CD8-positive, alpha-beta memory T cell (primary cell): ENCODE results near the gene RUVBL2. TPM values are rescaled to one million over a fixed set of nuclear protein-coding genes. Genes with fewer than 3 reads are reported as not detected.

ENCODE experiments used
- CTCF ChIA-PET: fragments of 350-600 bp; sonication (Branson Sonifier 250); formaldehyde crosslinking; loops from one replicate; lab custom pipeline; 2021; ENCODE audit warnings: antibody characterized with exemption; lab: Charles Lee
- POLR2A ChIA-PET: fragments of 350-600 bp; sonication (Branson Sonifier 250); formaldehyde crosslinking; loops from one replicate; lab custom pipeline; 2021; ENCODE audit warnings: antibody characterized with exemption; lab: Charles Lee
- DNase-seq, 5 donors: peaks; one replicate each; pipeline versions ENCODE4 v3.0.0 to v3.0.0-alpha.2; 2020 to 2022; ENCODE audit warnings: mixed read lengths in 1 of 5
- H3K27ac ChIP-seq: one replicate; pipeline ENCODE4 v1.7.0; 2013; ENCODE audit warnings: low read depth, mild to moderate bottlenecking, low read length, moderate library complexity
- H3K27me3 ChIP-seq: 2 replicates; pipeline ENCODE4 v1.7.0; 2013; ENCODE audit warnings: low read length, mild to moderate bottlenecking; ENCODE audit not compliant: insufficient read depth, poor library complexity, severe bottlenecking
- H3K36me3 ChIP-seq: 2 replicates; pipeline ENCODE4 v1.7.0; 2013; ENCODE audit warnings: mild to moderate bottlenecking, low read length, moderate library complexity; ENCODE audit not compliant: insufficient read depth
- H3K4me1 ChIP-seq: 2 replicates; pipeline ENCODE4 v1.7.0; 2013; ENCODE audit warnings: mild to moderate bottlenecking, low read length, moderate library complexity; ENCODE audit not compliant: insufficient read depth
- H3K4me3 ChIP-seq: 2 replicates; pipeline ENCODE4 v1.7.0; 2013; ENCODE audit warnings: mild to moderate bottlenecking, low read length
- H3K9me3 ChIP-seq: 2 replicates; pipeline ENCODE4 v1.7.0; 2013; ENCODE audit warnings: mild to moderate bottlenecking, low read length
- H3K27ac Mint-ChIP-seq, 8 donors: one replicate each; pipeline ENCODE4 v1.8.0; 2020 to 2021; ENCODE audit warnings: mixed read lengths in 8 of 8, mild to moderate bottlenecking in 6 of 8, inconsistent platforms in 3 of 8, moderate library complexity in 3 of 8
- H3K27me3 Mint-ChIP-seq, 2 donors: one replicate each; pipeline ENCODE4 v1.8.0; 2020 to 2021; ENCODE audit warnings: mixed read lengths in 2 of 2, mild to moderate bottlenecking in 1 of 2, moderate library complexity in 1 of 2
- H3K36me3 Mint-ChIP-seq, 3 donors: one replicate each; pipeline ENCODE4 v1.8.0; 2020 to 2021; ENCODE audit warnings: mixed read lengths in 3 of 3, inconsistent platforms in 1 of 3, mild to moderate bottlenecking in 1 of 3
- H3K4me1 Mint-ChIP-seq, 3 donors: one replicate each; pipeline ENCODE4 v1.8.0; 2020 to 2021; ENCODE audit warnings: mixed read lengths in 3 of 3, inconsistent platforms in 1 of 3, mild to moderate bottlenecking in 1 of 3
- H3K4me3 Mint-ChIP-seq, 7 donors: one replicate each; pipeline ENCODE4 v1.8.0; 2020 to 2021; ENCODE audit warnings: mixed read lengths in 7 of 7, mild to moderate bottlenecking in 6 of 7, moderate library complexity in 4 of 7, inconsistent platforms in 2 of 7
- H3K9me3 Mint-ChIP-seq, 5 donors: one replicate each; pipeline ENCODE4 v1.8.0; 2020 to 2022; ENCODE audit warnings: mixed read lengths in 5 of 5, mild to moderate bottlenecking in 3 of 5, moderate library complexity in 2 of 5, inconsistent platforms in 1 of 5
- polyA plus RNA-seq: library from polyadenylated mRNA; unstranded; fragments of 300-500 nt; fragmentation: Illumina TruSeq; gene quantifications from one replicate; pipeline ENCODE4 v1.2.3, GENCODE V29; 2021
- total RNA-seq, 2 experiments: library from RNA; stranded (reverse); gene quantifications; one replicate each; pipeline ENCODE4 v1.2.3, GENCODE V29; 2021

The RUVBL2 gene
- total RNA-seq (100 to 1,000 TPM; 147 to 159 TPM), polyA plus RNA-seq (67.9 TPM)

DNA sequence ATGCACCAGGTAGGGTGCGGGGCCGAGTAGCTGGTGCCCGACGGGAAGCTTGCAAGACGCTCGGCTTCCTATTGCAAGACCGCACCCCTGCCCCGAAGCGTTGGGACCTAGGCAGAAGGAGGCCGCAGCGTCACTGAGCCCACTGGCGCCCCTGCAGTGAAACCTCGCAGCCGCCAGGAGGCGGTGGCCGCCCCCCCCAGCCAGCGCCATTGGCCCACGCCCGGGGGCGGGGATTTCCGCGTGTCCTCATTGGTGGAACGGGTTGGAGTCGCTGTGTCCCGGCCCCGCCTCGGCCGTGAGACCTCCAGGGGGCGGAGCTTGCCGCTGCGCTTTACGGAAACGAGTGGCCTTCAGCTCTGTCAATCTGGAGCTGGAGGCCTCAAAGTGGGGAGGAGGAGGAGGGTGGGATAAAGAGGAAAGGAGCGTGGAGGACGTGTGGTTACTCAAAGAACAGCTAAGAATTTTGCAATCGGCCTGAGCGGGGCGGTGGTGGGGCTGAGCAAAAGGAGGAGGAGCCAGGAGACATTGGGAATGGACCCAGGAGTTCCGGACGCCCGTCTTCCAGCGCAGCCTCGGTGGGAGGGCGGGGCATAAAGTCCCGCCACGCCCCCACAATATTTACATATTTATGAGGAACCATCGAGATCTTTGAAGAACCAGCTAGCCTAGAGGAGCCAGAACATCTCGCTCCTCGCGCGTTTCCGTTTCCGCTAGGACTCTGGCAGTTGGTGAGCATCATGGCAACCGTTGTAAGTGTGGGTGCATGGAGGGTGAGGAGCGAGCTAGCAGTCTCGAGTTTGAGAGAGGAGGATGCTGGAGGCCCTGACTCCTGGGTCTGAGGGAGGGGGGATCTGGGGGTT is at the start of gene RUVBL2, which contains the start of gene GYS1:
RUVBL2 (plus strand) TSS at position 713 of the 860 bp plus-strand sequence; CDS start at position 738, 25 bp downstream.
GYS1 (minus strand) TSS at position 135 of the 860 bp plus-strand sequence. CDS start 197 bp downstream, outside the sequence.
- ChIA-PET CTCF (interaction anchor here (0.6 to 3.2 kb wide), 53 partner anchors 9 to 484 kb away, joined by 3 to 25 read pairs (median 4); partner anchors contain the start of genes BAX, CA11, FTL and LHB), POLR2A (interaction anchor here (0.6 to 1.8 kb wide), 20 partner anchors 9 to 884 kb away, joined by 3 to 18 read pairs (median 4); partner anchors contain the start of genes AKT1S1, DHDH, FTL and NUCB1)
- peak; percentile 98 to 99 (median 99) for DNase-seq
- Mint-ChIP-seq H3K36me3 (peaks cover 0 to 29% (median 7%) of the 10 kb centered on the region in 3 donors), H3K27me3 (peaks cover 0 to 2% of the 10 kb centered on the region in 2 donors), H3K27ac (peak within 1 kb of the TSS; percentile 88 to 100 (median 98)), H3K4me3 (peak within 1 kb of the TSS; percentile 88 to 97 (median 96)), H3K4me1 (peaks cover 28 to 54% (median 41%) of the 10 kb centered on the region in 3 donors), H3K9me3 (no peaks in the 10 kb centered on the region)
- H3K9me3 ChIP-seq: no peaks in the 10 kb centered on the region
- peak within 1 kb of the TSS; percentile 85 for H3K27ac ChIP-seq
- H3K4me1 ChIP-seq: peaks cover 27% of the 10 kb centered on the region
- peak within 1 kb of the TSS; percentile 87 for H3K4me3 ChIP-seq
- no peaks in the 10 kb centered on the region for H3K36me3 ChIP-seq
- no peaks in the 10 kb centered on the region for H3K27me3 ChIP-seq

DNA sequence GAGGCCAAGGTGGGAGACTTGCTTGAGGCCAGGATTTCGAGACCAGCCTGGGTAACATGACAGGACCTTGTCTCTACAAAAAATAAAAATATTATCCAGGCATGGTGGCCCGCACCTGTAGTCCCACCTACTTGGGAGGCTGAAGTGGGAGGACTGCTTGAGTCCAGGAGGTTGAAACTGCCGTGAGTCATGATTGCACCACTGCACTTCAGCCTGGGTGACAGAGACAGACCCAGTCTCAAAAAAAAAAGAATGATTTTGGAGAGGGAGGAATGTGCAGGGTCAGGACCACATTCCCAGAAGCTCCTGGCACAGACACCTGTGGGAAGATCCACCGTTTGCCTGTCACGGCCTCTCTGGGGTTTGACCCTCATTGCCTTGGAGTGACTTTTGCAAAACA is 48.3 kb upstream of the RUVBL2 start:
- H3K4me3 Mint-ChIP-seq: no peak overlapping the region
- POLR2A ChIA-PET: no interaction called here
- CTCF ChIA-PET: no interaction called here
- H3K27ac Mint-ChIP-seq: peak overlapping the region in 1 of 8 donors; percentile 19
- H3K27ac ChIP-seq: no peak overlapping the region
- H3K9me3 ChIP-seq: no peaks in the 10 kb centered on the region
- no peaks in the 10 kb centered on the region for H3K27me3 ChIP-seq
- no peaks in the 10 kb centered on the region for H3K4me1 Mint-ChIP-seq
- H3K36me3 Mint-ChIP-seq: peaks cover 1 to 6% (median 1%) of the 10 kb centered on the region in 3 donors
- no peaks in the 10 kb centered on the region for H3K9me3 Mint-ChIP-seq
- H3K4me3 ChIP-seq: no peak overlapping the region
- no peaks in the 10 kb centered on the region for H3K4me1 ChIP-seq
- DNase-seq: no peak
- no peaks in the 10 kb centered on the region for H3K27me3 Mint-ChIP-seq
- no peaks in the 10 kb centered on the region for H3K36me3 ChIP-seq

DNA sequence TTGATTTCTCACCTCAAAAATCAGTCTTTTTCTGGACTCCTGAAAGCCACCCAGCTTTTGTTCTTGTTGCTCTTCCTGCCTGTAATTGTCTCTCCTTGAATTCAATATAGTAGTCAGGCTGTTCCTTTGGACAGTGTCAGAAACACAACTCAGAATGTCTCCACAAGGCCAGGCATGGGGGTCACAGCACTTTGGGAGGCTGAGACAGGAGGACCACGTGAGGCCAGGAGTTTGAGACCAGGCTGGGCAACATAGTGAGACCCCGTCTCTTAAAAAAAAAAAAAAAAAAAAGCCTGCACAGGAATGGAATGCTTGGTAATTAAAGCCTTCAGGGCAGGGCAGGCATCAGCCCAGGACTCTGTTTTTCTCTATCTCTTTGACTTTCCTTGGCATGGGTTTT is 47.9 kb upstream of the RUVBL2 start:
- Histone ChIP-seq H3K36me3 (no peaks in the 10 kb centered on the region), H3K27me3 (no peaks in the 10 kb centered on the region), H3K9me3 (no peaks in the 10 kb centered on the region), H3K27ac (no peak overlapping the region), H3K4me3 (no peak overlapping the region), H3K4me1 (no peaks in the 10 kb centered on the region)
- H3K27me3 Mint-ChIP-seq: no peaks in the 10 kb centered on the region
- ChIA-PET CTCF (no interaction called here), POLR2A (no interaction called here)
- H3K9me3 Mint-ChIP-seq: no peaks in the 10 kb centered on the region
- H3K4me1 Mint-ChIP-seq: no peaks in the 10 kb centered on the region
- DNase-seq: no peak
- H3K36me3 Mint-ChIP-seq: peaks cover 1 to 6% (median 1%) of the 10 kb centered on the region in 3 donors
- H3K27ac Mint-ChIP-seq: no peak overlapping the region
- no peak overlapping the region for H3K4me3 Mint-ChIP-seq

DNA sequence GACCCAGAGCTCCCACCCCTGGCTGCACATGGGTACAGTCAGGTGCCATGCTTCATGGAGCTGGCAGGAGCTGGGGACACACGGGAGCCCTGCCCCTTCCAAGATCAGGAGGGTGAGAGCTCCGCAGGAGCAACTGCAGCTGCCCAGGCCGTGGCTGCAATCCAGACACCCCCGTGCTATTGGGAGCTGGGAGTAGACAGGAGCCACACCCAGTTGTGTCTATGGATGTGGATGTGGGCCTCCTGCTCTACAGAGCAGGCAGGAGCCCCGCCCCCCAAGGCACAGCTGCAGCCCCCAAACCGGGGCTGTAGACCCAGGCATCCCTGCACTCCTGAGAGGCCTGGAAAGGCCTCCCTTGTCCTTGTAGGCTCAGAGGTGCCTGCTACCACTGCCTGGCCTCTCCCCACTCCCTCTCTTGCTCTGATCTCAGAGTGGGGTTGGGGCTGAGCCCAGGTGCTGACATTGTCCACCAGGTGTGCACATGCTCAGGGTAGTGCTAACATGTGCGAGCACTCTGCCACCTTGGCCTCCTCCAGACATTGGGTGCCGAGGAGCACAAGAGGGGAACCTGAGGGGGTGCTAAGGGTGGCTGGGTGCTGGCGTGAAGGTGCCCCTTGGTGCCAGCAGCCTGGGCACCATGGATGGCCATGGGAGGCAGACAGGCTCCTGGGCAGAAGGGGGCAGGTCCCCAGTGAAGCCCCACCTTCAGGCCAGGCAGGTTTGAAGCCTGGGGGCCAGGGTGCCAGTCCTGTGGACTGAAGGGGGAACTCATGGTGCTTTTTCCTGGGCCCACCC is 47.0 kb upstream of the RUVBL2 start:
- H3K36me3 Mint-ChIP-seq: no peaks in the 10 kb centered on the region
- no peaks in the 10 kb centered on the region for H3K9me3 Mint-ChIP-seq
- H3K9me3 ChIP-seq: no peaks in the 10 kb centered on the region
- no peaks in the 10 kb centered on the region for H3K4me1 Mint-ChIP-seq
- no peaks in the 10 kb centered on the region for H3K4me1 ChIP-seq
- H3K27ac ChIP-seq: no peak overlapping the region
- ChIA-PET POLR2A (no interaction called here), CTCF (no interaction called here)
- H3K4me3 ChIP-seq: no peak overlapping the region
- DNase-seq: no peak
- no peak overlapping the region for H3K27ac Mint-ChIP-seq
- H3K27me3 Mint-ChIP-seq: no peaks in the 10 kb centered on the region
- no peak overlapping the region for H3K4me3 Mint-ChIP-seq
- H3K27me3 ChIP-seq: no peaks in the 10 kb centered on the region
- H3K36me3 ChIP-seq: no peaks in the 10 kb centered on the region

DNA sequence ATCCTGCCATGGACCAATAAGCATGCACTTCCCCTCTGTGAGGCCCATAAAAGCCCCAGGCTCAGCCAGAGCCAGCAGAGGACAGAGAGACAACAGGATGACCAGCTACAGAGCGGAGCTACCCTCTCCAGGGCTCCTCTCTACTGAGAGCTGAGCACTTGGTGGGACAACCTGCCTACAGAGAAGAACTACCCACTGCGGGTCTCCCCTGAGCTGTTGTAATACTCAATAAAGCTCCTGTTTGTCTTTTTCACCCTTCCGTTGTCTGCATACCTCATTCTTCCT is 46.5 kb upstream of the RUVBL2 start:
- ChIA-PET CTCF (no interaction called here), POLR2A (no interaction called here)
- no peaks in the 10 kb centered on the region for H3K27me3 ChIP-seq
- H3K36me3 ChIP-seq: no peaks in the 10 kb centered on the region
- no peaks in the 10 kb centered on the region for H3K9me3 Mint-ChIP-seq
- H3K4me1 Mint-ChIP-seq: no peaks in the 10 kb centered on the region
- H3K36me3 Mint-ChIP-seq: no peaks in the 10 kb centered on the region
- no peak overlapping the region for H3K27ac Mint-ChIP-seq
- no peak for DNase-seq
- no peak overlapping the region for H3K27ac ChIP-seq
- no peaks in the 10 kb centered on the region for H3K27me3 Mint-ChIP-seq
- H3K4me3 Mint-ChIP-seq: no peak overlapping the region
- no peaks in the 10 kb centered on the region for H3K4me1 ChIP-seq
- no peak overlapping the region for H3K4me3 ChIP-seq
- H3K9me3 ChIP-seq: no peaks in the 10 kb centered on the region

DNA sequence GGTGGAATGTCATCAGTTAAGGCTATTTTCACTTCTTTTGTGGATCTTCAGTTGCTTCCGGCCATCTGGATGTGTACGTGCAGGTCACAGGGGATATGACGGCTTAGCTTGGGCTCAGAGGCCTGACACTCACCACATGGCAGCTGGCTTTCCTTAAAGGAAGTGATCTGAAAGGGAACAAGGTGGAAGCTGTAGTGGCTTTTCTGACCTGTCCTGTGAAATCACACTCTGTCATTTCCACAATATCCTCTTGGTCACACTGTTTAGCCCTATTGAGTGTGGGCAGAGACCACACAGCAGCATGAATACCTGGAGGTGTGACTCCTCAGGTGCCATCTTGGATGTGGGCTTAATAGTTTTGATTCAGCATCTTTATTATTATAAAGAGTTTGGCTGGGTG is 43.5 kb upstream of the RUVBL2 start:
- Histone ChIP-seq H3K27me3 (no peaks in the 10 kb centered on the region), H3K4me3 (no peak overlapping the region), H3K27ac (no peak overlapping the region), H3K4me1 (peaks cover 5% of the 10 kb centered on the region), H3K36me3 (no peaks in the 10 kb centered on the region), H3K9me3 (no peaks in the 10 kb centered on the region)
- Mint-ChIP-seq H3K4me3 (peak overlapping the region in 1 of 7 donors; percentile 67), H3K4me1 (peaks cover 3 to 6% (median 5%) of the 10 kb centered on the region in 3 donors), H3K9me3 (no peaks in the 10 kb centered on the region), H3K27me3 (no peaks in the 10 kb centered on the region), H3K36me3 (peaks cover 0 to 4% (median 0%) of the 10 kb centered on the region in 3 donors), H3K27ac (no peak overlapping the region)
- CTCF ChIA-PET: interaction anchor here (0.8 kb wide), 1 partner anchor 20 kb away, joined by 3 read pairs; no protein-coding TSS in a partner anchor
- POLR2A ChIA-PET: interaction anchor here (0.6 kb wide), 1 partner anchor 273 kb away, joined by 12 read pairs; no protein-coding TSS in a partner anchor
- DNase-seq: no peak

DNA sequence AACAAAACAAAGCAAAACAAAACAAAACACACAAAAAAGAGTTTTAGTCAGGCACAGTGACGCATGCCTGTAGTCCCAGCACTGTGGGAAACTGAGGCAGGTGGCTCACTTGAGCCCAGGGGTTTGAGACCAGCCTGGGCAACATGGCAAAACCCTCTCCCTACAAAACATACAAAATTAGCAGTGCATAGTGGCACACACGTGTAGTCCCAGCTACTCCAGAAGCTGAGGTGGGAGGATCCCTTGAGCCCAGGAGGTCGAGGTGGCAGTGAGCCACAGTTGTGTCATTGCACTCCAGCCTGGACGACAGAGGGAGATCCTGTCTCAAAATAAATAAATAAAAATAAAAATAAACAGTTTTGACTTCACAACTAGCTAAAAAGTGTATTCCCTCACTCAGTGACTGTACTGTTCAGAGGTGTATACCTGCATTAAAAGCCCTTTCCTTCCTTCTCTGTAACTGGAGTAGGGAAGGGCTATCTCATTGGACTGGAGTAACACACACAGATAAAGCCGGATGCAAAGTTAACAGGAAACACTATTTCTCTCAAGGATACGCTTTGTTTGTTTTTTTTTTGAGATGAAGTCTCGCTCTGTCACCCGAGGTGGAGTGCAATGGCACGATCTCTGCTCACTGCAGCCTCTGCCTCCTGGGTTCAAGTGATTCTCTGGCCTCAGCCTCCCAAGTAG is 42.7 kb upstream of the RUVBL2 start:
- Mint-ChIP-seq H3K4me1 (peaks cover 11 to 14% (median 13%) of the 10 kb centered on the region in 3 donors), H3K27ac (no peak overlapping the region)
- POLR2A ChIA-PET: interaction anchor here (1.3 kb wide), 1 partner anchor 16 kb away, joined by 4 read pairs; no protein-coding TSS in a partner anchor

More for the DNA sequence above, 42.7 kb upstream of the RUVBL2 start:
- Histone ChIP-seq H3K9me3 (no peaks in the 10 kb centered on the region), H3K4me1 (peaks cover 13% of the 10 kb centered on the region), H3K36me3 (no peaks in the 10 kb centered on the region), H3K27me3 (no peaks in the 10 kb centered on the region), H3K27ac (no peak overlapping the region), H3K4me3 (no peak overlapping the region)
- Mint-ChIP-seq H3K9me3 (no peaks in the 10 kb centered on the region), H3K36me3 (peaks cover 0 to 10% (median 0%) of the 10 kb centered on the region in 3 donors), H3K27me3 (no peaks in the 10 kb centered on the region), H3K4me3 (no peak overlapping the region)
- CTCF ChIA-PET: interaction anchor here (1.0 to 1.2 kb wide), 4 partner anchors 17 to 157 kb away, joined by 3 to 4 read pairs (median 3); partner anchors contain the start of gene DHDH
- no peak for DNase-seq
